ENCODE measurements around the gene SAMD5.

Gene SAMD5

GRCh38 chr6:147579667-147580066, 71.2 kb downstream of the SAMD5 start:
- Histone ChIP-seq H3K9me3 (no peaks in the 10 kb centered on the region), H3K4me3 (no peak overlapping the region), H3K27me3 (no peaks in the 10 kb centered on the region), H3K36me3 (no peaks in the 10 kb centered on the region), H3K27ac (no peak overlapping the region), H3K4me1 (peaks cover 0 to 16% (median 10%) of the 10 kb centered on the region in 4 donors)
- TF ChIP-seq CTCF (IDR thresholded peaks at IDR 0.05): no peak
- no peak for DNase-seq
- intact Hi-C loops (cut with DNase I; ENCODE audit: low total_unique reads): no loop called here

- H3K27me3 ChIP-seq: no peaks in the 10 kb centered on the region
- peaks cover 0 to 35% (median 14%) of the 10 kb centered on the region in 4 donors for H3K4me1 ChIP-seq
- no peaks in the 10 kb centered on the region for H3K36me3 ChIP-seq
- TF ChIP-seq CTCF (IDR thresholded peaks at IDR 0.05): no peak
- H3K27ac ChIP-seq: no peak overlapping the region
- H3K4me3 ChIP-seq: no peak overlapping the region
- intact Hi-C loops (cut with DNase I; ENCODE audit: low total_unique reads): no loop called here
- no peaks in the 10 kb centered on the region for H3K9me3 ChIP-seq
- no peak for DNase-seq
Measured at GRCh38 chr6:147582991-147583390, 74.5 kb downstream of the SAMD5 start.

GRCh38 chr6:147585256-147585655, 76.8 kb downstream of the SAMD5 start:
- Histone ChIP-seq H3K27ac (no peak overlapping the region), H3K36me3 (no peaks in the 10 kb centered on the region), H3K4me3 (no peak overlapping the region), H3K4me1 (peaks cover 0 to 42% (median 9%) of the 10 kb centered on the region in 4 donors), H3K27me3 (no peaks in the 10 kb centered on the region), H3K9me3 (no peaks in the 10 kb centered on the region)
- intact Hi-C loops (cut with DNase I; ENCODE audit: low total_unique reads): no loop called here
- no peak for TF ChIP-seq CTCF (IDR thresholded peaks at IDR 0.05)
- no peak for DNase-seq

GRCh38 chr6:147586044-147586443, 77.6 kb downstream of the SAMD5 start:
- no peaks in the 10 kb centered on the region for H3K27me3 ChIP-seq
- H3K36me3 ChIP-seq: no peaks in the 10 kb centered on the region
- no peak overlapping the region for H3K4me3 ChIP-seq
- intact Hi-C loops (cut with DNase I; ENCODE audit: low total_unique reads): no loop called here
- no peaks in the 10 kb centered on the region for H3K9me3 ChIP-seq
- H3K27ac ChIP-seq: no peak overlapping the region
- TF ChIP-seq CTCF (IDR thresholded peaks at IDR 0.05): no peak
- DNase-seq: peak; percentile 43 to 75
- H3K4me1 ChIP-seq: peaks cover 0 to 42% (median 9%) of the 10 kb centered on the region in 4 donors

GRCh38 chr6:147587907-147588306, 79.4 kb downstream of the SAMD5 start:
- DNase-seq: no peak
- Histone ChIP-seq H3K27ac (no peak overlapping the region), H3K27me3 (no peaks in the 10 kb centered on the region), H3K4me1 (peaks cover 0 to 34% (median 7%) of the 10 kb centered on the region in 4 donors), H3K9me3 (no peaks in the 10 kb centered on the region), H3K4me3 (no peak overlapping the region), H3K36me3 (no peaks in the 10 kb centered on the region)
- intact Hi-C loops (cut with DNase I; ENCODE audit: low total_unique reads): no loop called here
- no peak for TF ChIP-seq CTCF (IDR thresholded peaks at IDR 0.05)

- no peaks in the 10 kb centered on the region for H3K9me3 ChIP-seq
- no peak for TF ChIP-seq CTCF (IDR thresholded peaks at IDR 0.05)
- no peak overlapping the region for H3K4me3 ChIP-seq
- DNase-seq: no peak
- H3K4me1 ChIP-seq: peaks cover 0 to 34% (median 7%) of the 10 kb centered on the region in 4 donors
- H3K27me3 ChIP-seq: no peaks in the 10 kb centered on the region
- intact Hi-C loops (cut with DNase I; ENCODE audit: low total_unique reads): no loop called here
- H3K27ac ChIP-seq: no peak overlapping the region
- H3K36me3 ChIP-seq: no peaks in the 10 kb centered on the region
Measured at GRCh38 chr6:147588469-147588868, 80.0 kb downstream of the SAMD5 start.

Measured in tibial artery (tissue), 4 donors.